Omental fat pad (tissue), 4 donors: ENCODE measurements around the gene SELENOO. TPM values are rescaled to one million over a fixed set of nuclear protein-coding genes. Genes with fewer than 3 reads are reported as not detected.

Experiments
- ATAC-seq: fragments of 150-250 bp; one replicate; pipeline ENCODE4 v1.9.1; 2016; ENCODE audit warnings: mild to moderate bottlenecking, moderate library complexity; ENCODE audit not compliant: low FRiP score
- DNase-seq: peaks from one replicate; pipeline ENCODE4 v3.0.0-alpha.2; 2019; ENCODE audit warnings: low spot score
- CTCF ChIP-seq, 3 donors: fragments of 450-650 bp; IDR thresholded peaks; one replicate each; pipeline ENCODE4 v1.5.1; 2016 to 2017; ENCODE audit warnings: antibody characterized with exemption in 3 of 3, mild to moderate bottlenecking in 3 of 3, moderate library complexity in 2 of 3
- total RNA-seq, 4 donors: library from RNA; depleted of rRNA; stranded (reverse); fragments of >200 nt; gene quantifications; one replicate each; pipeline ENCODE4 v1.1.0, GENCODE V29; 2016

The SELENOO gene
- total RNA-seq, 4 donors from 2014 or later = 21.2 to 38.3 (median 31.9) TPM

GRCh38 chr22:50183141-50183971 lies 17.5 kb upstream of the SELENOO start:
- no peak for DNase-seq
- no peak for ATAC-seq
- no peak for TF ChIP-seq CTCF (IDR thresholded peaks at IDR 0.05)

GRCh38 chr22:50184004-50184901 lies 16.6 kb upstream of the SELENOO start:
- no peak for DNase-seq
- ATAC-seq = peak; percentile 5
- TF ChIP-seq CTCF (IDR thresholded peaks at IDR 0.05) = no peak

GRCh38 chr22:50184902-50185374 lies 15.9 kb upstream of the SELENOO start:
- no peak for TF ChIP-seq CTCF (IDR thresholded peaks at IDR 0.05)
- ATAC-seq (no peak), DNase-seq (no peak)

- DNase-seq (no peak), ATAC-seq (peak; percentile 73)
- no peak for TF ChIP-seq CTCF (IDR thresholded peaks at IDR 0.05)
Measured at GRCh38 chr22:50185375-50186087, 15.3 kb upstream of the SELENOO start, which contains the start of gene TRABD. TRABD (plus strand) TSS chr22:50185913; CDS start chr22:50193061, 7,148 bp downstream.

- no peak for DNase-seq
- ATAC-seq = no peak
- TF ChIP-seq CTCF (IDR thresholded peaks at IDR 0.05) = no peak
Measured at GRCh38 chr22:50186181-50186714, 14.6 kb upstream of the SELENOO start.

GRCh38 chr22:50186761-50187523 lies 13.9 kb upstream of the SELENOO start:
- ATAC-seq (no peak), DNase-seq (no peak)
- TF ChIP-seq CTCF (IDR thresholded peaks at IDR 0.05) = no peak
